ENCODE data around the gene FBXO31.

FBXO31 gene

GRCh38 chr16:87423429-87423828 is 39.9 kb upstream of the FBXO31 start:
- no peak for TF ChIP-seq CTCF (conservative IDR thresholded peaks at IDR 0.05; ENCODE audit: low read depth, low read length)
- H3K4me3 ChIP-seq (ENCODE audit: low read depth, low read length): no peak overlapping the region
- DNase-seq (ENCODE audit: low read depth): no peak

- H3K4me3 ChIP-seq (ENCODE audit: low read depth, low read length): no peak overlapping the region
- TF ChIP-seq CTCF (conservative IDR thresholded peaks at IDR 0.05; ENCODE audit: low read depth, low read length): no peak
- no peak for DNase-seq (ENCODE audit: low read depth)
Observed at GRCh38 chr16:87422106-87422505, 38.5 kb upstream of the FBXO31 start.

GRCh38 chr16:87421003-87421912 is 37.7 kb upstream of the FBXO31 start:
- no peak for TF ChIP-seq CTCF (conservative IDR thresholded peaks at IDR 0.05; ENCODE audit: low read depth, low read length)
- no peak for DNase-seq (ENCODE audit: low read depth)

GRCh38 chr16:87420026-87421002 is 36.7 kb upstream of the FBXO31 start:
- no peak for DNase-seq (ENCODE audit: low read depth)
- peak; percentile 38 for TF ChIP-seq CTCF (conservative IDR thresholded peaks at IDR 0.05; ENCODE audit: low read depth, low read length)
- H3K4me3 ChIP-seq (ENCODE audit: low read depth, low read length): no peak overlapping the region

More at GRCh38 chr16:87421003-87421912, 37.7 kb upstream of the FBXO31 start:
- H3K4me3 ChIP-seq (ENCODE audit: low read depth, low read length): no peak overlapping the region

- TF ChIP-seq CTCF (conservative IDR thresholded peaks at IDR 0.05; ENCODE audit: low read depth, low read length): no peak
- no peak overlapping the region for H3K4me3 ChIP-seq (ENCODE audit: low read depth, low read length)
- no peak for DNase-seq (ENCODE audit: low read depth)
Observed at GRCh38 chr16:87418644-87419043, 35.1 kb upstream of the FBXO31 start.

GRCh38 chr16:87418216-87418615 is 34.6 kb upstream of the FBXO31 start:
- TF ChIP-seq CTCF (conservative IDR thresholded peaks at IDR 0.05; ENCODE audit: low read depth, low read length): no peak
- no peak for DNase-seq (ENCODE audit: low read depth)
- H3K4me3 ChIP-seq (ENCODE audit: low read depth, low read length): no peak overlapping the region

Measured in choroid plexus epithelial cell (primary cell).